GM23338 (cell line): ENCODE results near the gene PDE4D. TPM values are rescaled to one million over a fixed set of nuclear protein-coding genes. Genes with fewer than 3 reads are reported as not detected.

ENCODE experiments used
- ATAC-seq: fragments of 200-7000 bp; cut with Tn5 transposase; 3 replicates; pipeline ENCODE4 v1.9.1; 2020
- DNase-seq: peaks from one replicate; pipeline ENCODE4 v3.0.0-alpha.2; 2015; ENCODE audit warnings: low spot score
- H2AFZ ChIP-seq: fragments of 200-600 bp; sonication (generic); 2 replicates; pipeline ENCODE4 v1.8.0; 2016; ENCODE audit warnings: antibody characterized with exemption, mild to moderate bottlenecking, moderate library complexity
- H3F3A ChIP-seq: fragments of 200-600 bp; sonication (generic); replicated peaks from 2 replicates; pipeline ENCODE4 v1.8.0; 2017; ENCODE audit warnings: antibody characterized with exemption, mixed run types, low read depth
- H3K27ac ChIP-seq: fragments of 200-600 bp; sonication (generic); 2 replicates; pipeline ENCODE4 v1.6.1; 2016; ENCODE audit warnings: low read depth
- H3K27me3 ChIP-seq: fragments of 200-600 bp; sonication (generic); 2 replicates; pipeline ENCODE4 v1.8.0; 2016; ENCODE audit warnings: mild to moderate bottlenecking, mixed run types, moderate library complexity; ENCODE audit not compliant: insufficient read depth
- H3K36me3 ChIP-seq: fragments of 200-600 bp; sonication (generic); 2 replicates; pipeline ENCODE4 v1.8.0; 2016; ENCODE audit warnings: mild to moderate bottlenecking; ENCODE audit not compliant: insufficient read depth
- H3K4me1 ChIP-seq: fragments of 200-600 bp; sonication (generic); 2 replicates; pipeline ENCODE4 v1.8.0; 2016; ENCODE audit warnings: mild to moderate bottlenecking, moderate library complexity; ENCODE audit not compliant: insufficient read depth
- H3K4me2 ChIP-seq: fragments of 200-600 bp; sonication (generic); 2 replicates; pipeline ENCODE4 v1.7.1; 2017; ENCODE audit warnings: mixed run types
- H3K4me3 ChIP-seq: fragments of 200-600 bp; sonication (generic); 2 replicates; pipeline ENCODE4 v1.6.1; 2016; ENCODE audit warnings: mixed run types
- H3K79me2 ChIP-seq: fragments of 200-600 bp; sonication (generic); replicated peaks from 2 replicates; pipeline ENCODE4 v1.8.0; 2017; ENCODE audit warnings: mild to moderate bottlenecking; ENCODE audit not compliant: insufficient read depth
- H3K9me2 ChIP-seq: fragments of 200-600 bp; sonication (generic); 2 replicates; pipeline ENCODE4 v1.8.0; 2017; ENCODE audit not compliant: insufficient read depth
- H4K20me1 ChIP-seq: fragments of 200-600 bp; sonication (generic); replicated peaks from 2 replicates; pipeline ENCODE4 v1.8.0; 2017; ENCODE audit warnings: mild to moderate bottlenecking; ENCODE audit not compliant: insufficient read depth
- H3K27ac Mint-ChIP-seq: 2 replicates; pipeline ENCODE4 v1.8.0; 2020; ENCODE audit warnings: inconsistent platforms, mild to moderate bottlenecking, moderate library complexity, mixed read lengths
- H3K27me3 Mint-ChIP-seq: 3 replicates; pipeline ENCODE4 v1.8.0; 2022; ENCODE audit warnings: low read depth, mild to moderate bottlenecking, moderate library complexity, mixed read lengths, inconsistent platforms; ENCODE audit not compliant: insufficient read depth, poor library complexity
- H3K36me3 Mint-ChIP-seq: 3 replicates; pipeline ENCODE4 v1.8.0; 2021; ENCODE audit warnings: low read depth, mild to moderate bottlenecking, inconsistent platforms, moderate library complexity, mixed read lengths
- H3K4me1 Mint-ChIP-seq: 3 replicates; pipeline ENCODE4 v1.8.0; 2020; ENCODE audit warnings: mild to moderate bottlenecking, inconsistent platforms, mixed read lengths
- H3K4me3 Mint-ChIP-seq: 3 replicates; pipeline ENCODE4 v1.8.0; 2021; ENCODE audit warnings: moderate library complexity, mild to moderate bottlenecking, inconsistent platforms, mixed read lengths
- H3K9me3 Mint-ChIP-seq: 3 replicates; pipeline ENCODE4 v1.8.0; 2020; ENCODE audit warnings: moderate library complexity, mild to moderate bottlenecking, inconsistent platforms, mixed read lengths
- JUNB ChIP-seq: IDR thresholded peaks from one replicate; pipeline ENCODE4 v1.6.1; 2016; ENCODE audit warnings: antibody characterized with exemption; ENCODE audit not compliant: unreplicated experiment
- POLR2AphosphoS5 ChIP-seq: IDR thresholded peaks from 2 replicates; pipeline ENCODE4 v1.6.1; 2016; ENCODE audit warnings: antibody characterized with exemption, low read depth
- ZNF114 ChIP-seq: fragments of 250-450 bp; sonication (Bioruptor Pico); IDR thresholded peaks from 2 replicates; pipeline ENCODE4 v1.5.0; 2020; ENCODE audit warnings: mild to moderate bottlenecking, moderate library complexity
- polyA plus RNA-seq: library from polyadenylated mRNA; unstranded; fragments of >200 nt; fragmentation: Nextera tagmentation; extraction: Ambion mirVana; gene quantifications from 2 replicates; pipeline ENCODE4 v1.2.1, GENCODE V29; 2016
- total RNA-seq: library from RNA; depleted of rRNA; stranded (reverse); fragments of >200 nt; shearing (Covaris generic); gene quantifications from 2 replicates; pipeline ENCODE4 v1.2.3, GENCODE V29; 2014
- TF ChIP-seq, protein P1 (sequence below): fragments of 250-450 bp; sonication (Bioruptor Pico); IDR thresholded peaks from 2 replicates; pipeline ENCODE4 v1.5.0; 2020; ENCODE audit warnings: mild to moderate bottlenecking, moderate library complexity
- TF ChIP-seq, protein P2 (sequence below), 2 experiments: fragments of 200-600 bp in 1 of 2; sonication (generic) in 1 of 2; conservative IDR thresholded peaks; 2 replicates each; pipeline versions ENCODE4 v1.5.1 to v1.6.1; 2016 to 2017; ENCODE audit warnings: antibody characterized with exemption in 2 of 2, low read depth in 2 of 2, mild to moderate bottlenecking in 2 of 2, moderate library complexity in 1 of 2

Gene PDE4D
- total and polyA plus RNA-seq, 2 experiments from 2014 or later: 2.1 to 4.7 TPM

DNA sequence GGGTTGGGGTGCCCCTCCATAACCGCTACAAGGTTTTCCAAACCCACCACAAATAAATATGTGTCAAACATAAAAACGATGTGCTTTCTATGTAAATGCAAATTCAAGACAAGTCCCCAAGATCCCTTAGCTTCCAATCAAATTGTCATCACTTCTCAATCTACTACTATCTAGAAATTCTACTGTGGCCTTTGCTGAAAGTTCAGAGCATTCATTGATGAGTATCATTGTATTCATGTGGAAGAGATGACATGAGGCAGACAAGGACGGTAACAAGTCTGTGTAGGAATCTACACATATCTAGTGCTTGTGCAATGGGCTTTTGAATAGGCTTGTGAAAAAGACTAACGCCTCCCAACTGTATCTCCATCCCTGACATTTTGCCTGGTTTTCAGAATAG lies 524.6 kb downstream of the PDE4D start (continued):
- TF ChIP-seq, protein P1, sequence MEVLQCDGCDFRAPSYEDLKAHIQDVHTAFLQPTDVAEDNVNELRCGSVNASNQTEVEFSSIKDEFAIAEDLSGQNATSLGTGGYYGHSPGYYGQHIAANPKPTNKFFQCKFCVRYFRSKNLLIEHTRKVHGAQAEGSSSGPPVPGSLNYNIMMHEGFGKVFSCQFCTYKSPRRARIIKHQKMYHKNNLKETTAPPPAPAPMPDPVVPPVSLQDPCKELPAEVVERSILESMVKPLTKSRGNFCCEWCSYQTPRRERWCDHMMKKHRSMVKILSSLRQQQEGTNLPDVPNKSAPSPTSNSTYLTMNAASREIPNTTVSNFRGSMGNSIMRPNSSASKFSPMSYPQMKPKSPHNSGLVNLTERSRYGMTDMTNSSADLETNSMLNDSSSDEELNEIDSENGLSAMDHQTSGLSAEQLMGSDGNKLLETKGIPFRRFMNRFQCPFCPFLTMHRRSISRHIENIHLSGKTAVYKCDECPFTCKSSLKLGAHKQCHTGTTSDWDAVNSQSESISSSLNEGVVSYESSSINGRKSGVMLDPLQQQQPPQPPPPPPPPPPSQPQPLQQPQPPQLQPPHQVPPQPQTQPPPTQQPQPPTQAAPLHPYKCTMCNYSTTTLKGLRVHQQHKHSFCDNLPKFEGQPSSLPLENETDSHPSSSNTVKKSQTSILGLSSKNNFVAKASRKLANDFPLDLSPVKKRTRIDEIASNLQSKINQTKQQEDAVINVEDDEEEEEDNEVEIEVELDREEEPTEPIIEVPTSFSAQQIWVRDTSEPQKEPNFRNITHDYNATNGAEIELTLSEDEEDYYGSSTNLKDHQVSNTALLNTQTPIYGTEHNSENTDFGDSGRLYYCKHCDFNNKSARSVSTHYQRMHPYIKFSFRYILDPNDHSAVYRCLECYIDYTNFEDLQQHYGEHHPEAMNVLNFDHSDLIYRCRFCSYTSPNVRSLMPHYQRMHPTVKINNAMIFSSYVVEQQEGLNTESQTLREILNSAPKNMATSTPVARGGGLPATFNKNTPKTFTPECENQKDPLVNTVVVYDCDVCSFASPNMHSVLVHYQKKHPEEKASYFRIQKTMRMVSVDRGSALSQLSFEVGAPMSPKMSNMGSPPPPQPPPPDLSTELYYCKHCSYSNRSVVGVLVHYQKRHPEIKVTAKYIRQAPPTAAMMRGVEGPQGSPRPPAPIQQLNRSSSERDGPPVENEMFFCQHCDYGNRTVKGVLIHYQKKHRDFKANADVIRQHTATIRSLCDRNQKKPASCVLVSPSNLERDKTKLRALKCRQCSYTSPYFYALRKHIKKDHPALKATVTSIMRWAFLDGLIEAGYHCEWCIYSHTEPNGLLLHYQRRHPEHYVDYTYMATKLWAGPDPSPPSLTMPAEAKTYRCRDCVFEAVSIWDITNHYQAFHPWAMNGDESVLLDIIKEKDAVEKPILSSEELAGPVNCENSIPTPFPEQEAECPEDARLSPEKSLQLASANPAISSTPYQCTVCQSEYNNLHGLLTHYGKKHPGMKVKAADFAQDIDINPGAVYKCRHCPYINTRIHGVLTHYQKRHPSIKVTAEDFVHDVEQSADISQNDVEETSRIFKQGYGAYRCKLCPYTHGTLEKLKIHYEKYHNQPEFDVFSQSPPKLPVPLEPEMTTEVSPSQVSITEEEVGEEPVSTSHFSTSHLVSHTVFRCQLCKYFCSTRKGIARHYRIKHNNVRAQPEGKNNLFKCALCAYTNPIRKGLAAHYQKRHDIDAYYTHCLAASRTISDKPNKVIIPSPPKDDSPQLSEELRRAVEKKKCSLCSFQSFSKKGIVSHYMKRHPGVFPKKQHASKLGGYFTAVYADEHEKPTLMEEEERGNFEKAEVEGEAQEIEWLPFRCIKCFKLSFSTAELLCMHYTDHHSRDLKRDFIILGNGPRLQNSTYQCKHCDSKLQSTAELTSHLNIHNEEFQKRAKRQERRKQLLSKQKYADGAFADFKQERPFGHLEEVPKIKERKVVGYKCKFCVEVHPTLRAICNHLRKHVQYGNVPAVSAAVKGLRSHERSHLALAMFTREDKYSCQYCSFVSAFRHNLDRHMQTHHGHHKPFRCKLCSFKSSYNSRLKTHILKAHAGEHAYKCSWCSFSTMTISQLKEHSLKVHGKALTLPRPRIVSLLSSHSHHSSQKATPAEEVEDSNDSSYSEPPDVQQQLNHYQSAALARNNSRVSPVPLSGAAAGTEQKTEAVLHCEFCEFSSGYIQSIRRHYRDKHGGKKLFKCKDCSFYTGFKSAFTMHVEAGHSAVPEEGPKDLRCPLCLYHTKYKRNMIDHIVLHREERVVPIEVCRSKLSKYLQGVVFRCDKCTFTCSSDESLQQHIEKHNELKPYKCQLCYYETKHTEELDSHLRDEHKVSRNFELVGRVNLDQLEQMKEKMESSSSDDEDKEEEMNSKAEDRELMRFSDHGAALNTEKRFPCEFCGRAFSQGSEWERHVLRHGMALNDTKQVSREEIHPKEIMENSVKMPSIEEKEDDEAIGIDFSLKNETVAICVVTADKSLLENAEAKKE (CRISPR knock-in tag): no peak
- TF ChIP-seq POLR2AphosphoS5: no peak

DNA sequence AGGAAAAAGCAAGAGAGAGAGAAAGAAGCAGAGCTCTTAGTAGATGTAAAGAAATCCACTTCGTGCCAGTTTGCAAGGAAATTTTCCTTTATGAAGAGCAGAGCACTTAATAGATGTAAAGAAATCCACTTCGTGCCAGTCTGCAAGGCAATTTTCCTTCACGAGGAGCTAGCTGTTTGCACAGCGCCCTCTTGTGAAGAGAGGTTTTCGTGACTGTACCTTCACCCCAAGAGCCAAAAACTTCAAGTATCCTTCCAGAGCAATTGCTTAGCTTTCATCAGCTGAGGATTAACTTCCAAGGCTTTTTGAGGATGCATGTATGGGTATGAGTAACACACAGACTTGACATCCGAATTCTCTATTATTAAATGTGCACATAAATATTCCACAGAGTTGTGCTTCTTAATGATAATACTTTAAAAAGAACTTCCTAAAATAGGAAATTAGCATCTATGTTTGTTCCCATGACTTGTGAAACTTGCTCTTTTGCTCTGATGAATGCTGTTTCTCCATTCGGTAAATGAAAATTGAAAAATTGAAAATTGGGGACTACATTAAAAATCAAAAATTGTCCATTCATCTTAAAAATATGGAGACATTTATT lies 525.6 kb downstream of the PDE4D start:
- no peak overlapping the region for H3K4me2 ChIP-seq
- no peak overlapping the region for H3K4me3 ChIP-seq
- H3F3A ChIP-seq: no peaks in the 10 kb centered on the region
- no peak overlapping the region for H2AFZ ChIP-seq
- no peaks in the 10 kb centered on the region for H3K9me2 ChIP-seq
- H3K79me2 ChIP-seq: no peaks in the 10 kb centered on the region
- H3K36me3 ChIP-seq: no peaks in the 10 kb centered on the region
- Mint-ChIP-seq H3K4me3 (no peak overlapping the region), H3K4me1 (peaks cover 9% of the 10 kb centered on the region; the same call in 2 of the 3 replicates), H3K27ac (no peak overlapping the region), H3K36me3 (no peaks in the 10 kb centered on the region), H3K9me3 (no peaks in the 10 kb centered on the region; the same call in 2 of the 3 replicates), H3K27me3 (peaks cover 2% of the 10 kb centered on the region)
- H3K27ac ChIP-seq: no peak overlapping the region
- no peaks in the 10 kb centered on the region for H4K20me1 ChIP-seq
- no peaks in the 10 kb centered on the region for H3K27me3 ChIP-seq
- TF ChIP-seq JUNB (no peak), ZNF114 (CRISPR knock-in tag) (no peak)
- TF ChIP-seq, protein P2, sequence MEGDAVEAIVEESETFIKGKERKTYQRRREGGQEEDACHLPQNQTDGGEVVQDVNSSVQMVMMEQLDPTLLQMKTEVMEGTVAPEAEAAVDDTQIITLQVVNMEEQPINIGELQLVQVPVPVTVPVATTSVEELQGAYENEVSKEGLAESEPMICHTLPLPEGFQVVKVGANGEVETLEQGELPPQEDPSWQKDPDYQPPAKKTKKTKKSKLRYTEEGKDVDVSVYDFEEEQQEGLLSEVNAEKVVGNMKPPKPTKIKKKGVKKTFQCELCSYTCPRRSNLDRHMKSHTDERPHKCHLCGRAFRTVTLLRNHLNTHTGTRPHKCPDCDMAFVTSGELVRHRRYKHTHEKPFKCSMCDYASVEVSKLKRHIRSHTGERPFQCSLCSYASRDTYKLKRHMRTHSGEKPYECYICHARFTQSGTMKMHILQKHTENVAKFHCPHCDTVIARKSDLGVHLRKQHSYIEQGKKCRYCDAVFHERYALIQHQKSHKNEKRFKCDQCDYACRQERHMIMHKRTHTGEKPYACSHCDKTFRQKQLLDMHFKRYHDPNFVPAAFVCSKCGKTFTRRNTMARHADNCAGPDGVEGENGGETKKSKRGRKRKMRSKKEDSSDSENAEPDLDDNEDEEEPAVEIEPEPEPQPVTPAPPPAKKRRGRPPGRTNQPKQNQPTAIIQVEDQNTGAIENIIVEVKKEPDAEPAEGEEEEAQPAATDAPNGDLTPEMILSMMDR (conservative IDR thresholded peaks at IDR 0.05; ENCODE audit: low read depth in 2 of 2): peak; percentile 89 to 92
- DNase-seq (peak; percentile 78), ATAC-seq (peak; percentile 72)
- H3K4me1 ChIP-seq: no peaks in the 10 kb centered on the region
